ENCODE data around the gene STK11.

Gene STK11

GRCh38 chr19:1225440-1226226 lies 20.1 kb downstream of the STK11 start:
- no peak for DNase-seq (ENCODE audit: low spot score)

DNA sequence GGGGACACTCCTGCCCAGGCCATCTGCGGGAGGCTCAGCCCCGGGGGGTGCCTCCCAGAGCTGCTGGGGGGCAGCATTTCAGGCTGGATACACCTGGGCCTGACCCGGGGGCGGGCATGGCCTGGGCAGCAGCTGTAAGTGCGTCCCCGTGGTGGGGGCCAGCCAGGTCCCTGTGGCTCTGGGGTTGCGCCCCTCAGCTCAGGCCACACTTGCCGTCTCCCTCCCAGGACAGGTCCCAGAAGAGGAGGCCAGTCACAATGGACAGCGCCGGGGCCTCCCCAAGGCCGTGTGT lies 20.6 kb downstream of the STK11 start:
- no peak for DNase-seq (ENCODE audit: low spot score)

DNA sequence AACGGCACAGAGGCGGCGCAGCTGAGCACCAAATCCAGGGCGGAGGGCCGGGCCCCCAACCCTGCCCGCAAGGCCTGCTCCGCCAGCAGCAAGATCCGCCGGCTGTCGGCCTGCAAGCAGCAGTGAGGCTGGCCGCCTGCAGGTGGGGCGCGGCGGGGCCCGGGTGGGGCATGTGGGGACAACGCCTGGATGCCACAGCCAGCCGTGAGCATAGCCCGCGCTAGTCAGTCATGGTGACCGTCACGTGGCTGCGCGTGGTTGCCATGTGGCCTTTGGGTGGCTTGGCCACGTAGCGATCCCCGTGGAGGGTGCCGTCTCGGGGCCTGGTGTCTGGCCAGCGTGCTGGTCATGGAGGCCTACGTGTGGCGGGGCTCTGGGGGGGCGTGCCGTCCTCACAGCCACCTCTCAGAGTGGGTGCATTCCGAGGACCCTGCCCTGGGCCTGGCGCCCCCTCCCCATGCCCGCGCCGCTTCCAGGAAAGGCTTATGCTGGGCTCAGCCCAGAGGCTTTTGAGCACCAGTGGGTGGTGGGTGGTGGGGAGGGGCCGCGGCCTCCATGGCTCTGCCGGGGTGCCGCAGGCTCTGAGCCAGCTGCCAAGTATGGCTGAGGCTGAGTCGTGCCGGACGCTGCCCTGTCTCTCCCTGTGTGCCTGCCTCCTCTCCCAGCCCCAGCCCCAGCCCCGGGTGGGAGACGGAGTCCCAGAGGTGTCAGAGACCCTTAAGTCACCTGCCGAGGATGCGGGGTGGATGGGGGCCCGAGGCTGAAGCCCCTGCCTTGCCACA lies 21.1 kb downstream of the STK11 start:
- no peak for DNase-seq (ENCODE audit: low spot score)

GRCh38 chr19:1227304-1228054 lies 21.9 kb downstream of the STK11 start:
- DNase-seq (ENCODE audit: low spot score), result no peak

- DNase-seq (ENCODE audit: low spot score), result no peak
These were observed 22.8 kb downstream of the STK11 start for GRCh38 chr19:1228161-1228957.

- no peak for DNase-seq (ENCODE audit: low spot score)
These were observed 23.7 kb downstream of the STK11 start for GRCh38 chr19:1229056-1229923.

DNA sequence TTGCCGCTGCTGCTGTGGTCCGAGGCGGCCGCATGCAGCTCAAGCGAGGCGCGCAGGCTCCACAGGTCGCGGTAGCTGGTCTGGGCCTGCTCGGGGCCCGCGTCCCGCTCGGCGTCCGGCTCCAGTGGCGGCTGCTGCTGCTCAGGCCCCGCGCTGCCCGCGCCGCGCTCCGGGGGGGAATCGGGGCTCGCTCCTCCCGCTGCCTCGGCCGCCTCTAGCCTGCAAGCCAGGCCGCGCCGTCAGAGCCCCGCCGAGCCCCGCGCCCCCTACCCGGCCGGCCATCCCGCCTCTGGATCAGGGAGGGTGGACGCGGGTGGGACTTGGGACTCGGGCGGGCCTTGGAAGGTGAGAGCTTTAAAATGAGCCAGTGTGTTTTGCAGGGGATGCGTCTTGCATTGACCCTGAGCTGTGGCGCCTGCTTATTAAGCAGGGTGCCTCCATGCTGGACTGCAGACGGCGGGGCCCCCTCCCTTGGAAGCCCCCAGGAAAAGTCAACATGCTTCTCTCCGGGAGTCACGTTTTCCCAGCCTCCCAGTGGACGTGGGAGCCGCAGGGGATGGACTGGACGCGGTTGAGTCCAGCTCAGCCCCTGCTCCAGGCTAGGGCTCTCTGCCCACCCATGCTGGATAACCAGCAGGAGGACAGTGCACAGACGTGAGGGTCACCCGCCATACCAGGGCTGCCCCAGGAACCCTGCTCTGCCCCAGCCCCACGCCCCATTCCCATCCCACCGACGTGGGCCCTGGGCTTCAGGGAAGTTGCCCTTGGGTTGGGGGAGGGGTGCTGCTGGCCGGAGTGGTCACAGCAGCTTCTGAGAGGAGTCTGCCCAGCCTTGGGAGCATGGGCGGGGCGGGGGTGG lies 24.6 kb downstream of the STK11 start:
- no peak for DNase-seq (ENCODE audit: low spot score)

DNA sequence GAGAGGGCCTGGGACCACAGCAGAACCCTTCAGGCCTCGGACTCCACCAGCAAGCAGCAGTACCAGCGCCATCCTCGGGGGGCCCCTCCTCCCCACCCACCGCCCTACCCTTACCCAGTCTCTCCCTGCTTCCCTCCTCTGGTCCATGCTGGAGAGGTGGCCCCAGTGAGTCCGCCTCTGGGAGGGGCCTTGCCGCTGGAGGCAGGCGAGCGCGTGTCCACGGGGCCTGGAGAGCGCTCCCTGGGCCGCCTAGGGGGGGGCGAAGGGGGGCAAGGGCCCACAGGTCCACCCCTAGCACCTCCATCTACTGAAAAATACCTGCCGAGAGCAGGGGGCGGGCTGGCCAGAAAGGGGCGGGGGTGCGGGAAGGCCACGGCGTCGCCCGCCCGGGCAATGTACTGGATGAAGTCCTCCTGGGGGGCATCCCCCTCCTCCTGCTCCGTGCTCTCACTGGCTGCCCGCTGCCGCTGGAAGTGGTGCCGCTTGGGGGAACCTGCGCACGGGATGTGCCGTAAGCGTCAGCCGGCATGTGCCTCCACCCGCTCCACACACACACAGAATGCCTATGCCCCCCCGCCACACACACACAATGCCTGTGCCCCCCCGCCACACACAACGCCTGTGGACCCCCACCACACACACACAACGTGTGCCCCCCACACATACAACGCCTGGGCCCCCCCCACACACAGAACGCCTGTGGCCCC lies 25.4 kb downstream of the STK11 start:
- DNase-seq (ENCODE audit: low spot score), result no peak

GRCh38 chr19:1231729-1232637 lies 26.4 kb downstream of the STK11 start:
- DNase-seq (ENCODE audit: low spot score), result no peak

DNA sequence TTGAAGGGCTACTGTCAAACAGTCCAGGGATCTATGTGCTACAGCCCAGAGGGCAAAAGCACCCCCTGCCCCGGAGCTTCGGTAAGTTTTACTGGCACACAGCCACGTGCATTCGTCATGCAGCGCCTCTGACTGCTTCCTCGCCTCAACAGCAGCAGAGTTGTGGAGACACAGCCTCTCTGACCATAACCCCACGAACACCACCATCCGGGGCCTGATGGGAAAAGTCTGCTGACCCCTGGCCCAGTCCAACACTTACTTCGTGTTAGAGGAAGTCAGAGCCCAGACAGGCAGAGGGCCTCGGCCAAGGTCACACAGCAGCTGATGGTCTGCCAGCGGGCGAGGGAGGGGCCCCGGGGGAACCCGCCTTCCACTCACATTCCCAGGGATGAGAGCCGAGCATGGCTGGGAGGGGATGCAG lies 27.1 kb downstream of the STK11 start:
- DNase-seq (ENCODE audit: low spot score), result no peak

GRCh38 chr19:1233115-1233667 lies 27.6 kb downstream of the STK11 start:
- no peak for DNase-seq (ENCODE audit: low spot score)

- no peak for DNase-seq (ENCODE audit: low spot score)
These were observed 28.7 kb downstream of the STK11 start for GRCh38 chr19:1234051-1234954.

DNA sequence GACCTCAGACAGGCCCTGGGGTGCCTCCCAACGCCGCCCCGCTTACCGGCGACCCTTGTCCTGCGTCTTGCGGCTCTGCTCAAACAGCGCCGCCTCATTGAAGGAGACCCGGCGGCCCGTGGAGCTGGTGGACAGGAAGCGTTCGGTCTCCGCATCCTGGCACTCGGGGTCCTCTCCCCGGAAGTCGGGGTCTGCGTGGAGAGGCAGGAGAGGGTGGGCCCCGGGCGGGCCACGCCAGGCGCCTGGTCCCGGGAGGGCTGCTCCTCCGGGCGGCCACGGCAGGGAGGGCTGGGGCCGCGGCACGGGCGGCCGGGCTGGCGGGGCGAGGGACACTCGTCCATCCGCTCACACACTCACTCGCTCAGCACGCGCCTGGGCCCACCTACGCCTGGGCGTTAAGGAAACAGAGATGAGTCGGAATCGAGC lies 29.4 kb downstream of the STK11 start:
- no peak for DNase-seq (ENCODE audit: low spot score)

DNA sequence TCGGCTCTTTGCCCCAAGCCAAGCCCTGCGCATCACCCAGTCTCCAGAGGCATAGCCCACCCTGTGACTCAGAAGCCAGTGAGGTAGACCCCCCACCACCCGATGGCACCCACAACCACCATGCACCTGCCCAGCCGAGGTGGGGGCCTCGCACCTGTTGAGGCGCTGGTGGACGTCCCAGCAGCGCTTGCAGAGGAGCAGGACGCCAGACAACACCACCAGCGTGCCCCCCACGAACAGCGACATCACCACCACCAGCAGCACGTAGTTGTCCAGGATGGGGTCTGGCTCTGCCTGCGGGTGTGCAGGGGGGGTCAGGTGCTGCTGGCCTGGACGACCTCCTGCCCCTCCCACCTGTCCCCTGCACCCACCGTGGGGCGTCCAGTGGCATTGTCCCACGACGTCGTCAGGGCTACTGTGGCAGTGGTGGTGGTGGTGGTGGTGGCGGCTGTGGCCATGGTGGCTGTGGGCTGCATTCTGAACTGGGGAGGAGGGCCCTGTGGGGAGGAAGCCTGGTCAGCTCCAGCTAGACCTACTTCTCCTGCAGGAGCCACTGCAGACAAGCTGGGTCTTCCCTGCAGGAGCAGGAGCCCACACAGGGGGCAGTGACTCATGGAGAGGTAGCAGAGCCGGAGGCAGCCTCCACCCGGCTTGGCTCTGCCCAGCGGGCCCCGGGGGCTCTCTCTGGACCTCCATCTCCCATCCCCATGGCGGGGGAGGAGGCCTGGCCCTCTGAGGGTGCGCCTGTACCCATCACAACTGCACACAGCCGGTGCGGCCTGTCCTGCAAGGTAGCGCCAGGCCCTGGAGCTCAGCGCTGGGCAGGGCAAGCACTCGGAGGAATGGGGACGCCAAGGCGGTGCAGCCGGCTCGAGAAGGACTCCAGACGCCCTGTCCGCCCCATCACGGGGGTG lies 30.3 kb downstream of the STK11 start:
- no peak for DNase-seq (ENCODE audit: low spot score)

DNA sequence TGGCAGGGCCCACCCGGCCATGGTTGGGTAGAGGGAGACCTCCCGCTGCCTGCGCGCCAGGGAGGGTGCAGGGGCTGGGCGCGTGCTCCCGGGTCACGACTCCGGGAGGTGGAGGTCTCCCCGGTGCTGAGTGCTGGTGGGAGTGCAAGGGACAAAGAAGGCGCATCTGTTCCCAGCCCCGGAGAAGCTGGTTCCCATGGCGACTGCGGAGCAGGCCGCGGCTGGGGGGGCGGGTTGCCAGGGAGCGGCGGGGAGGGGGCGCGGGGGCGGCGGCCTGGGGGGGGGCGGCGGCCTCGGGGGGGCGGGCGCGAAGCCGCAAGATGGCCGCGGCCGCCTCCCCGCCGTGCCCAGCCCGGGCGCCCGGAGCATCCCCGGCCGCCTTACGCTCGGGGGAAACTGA lies 31.0 kb downstream of the STK11 start:
- no peak for DNase-seq (ENCODE audit: low spot score)
